Right renal cortex interstitium (tissue), 3 donors: ENCODE measurements around the gene KLHL40. TPM values are rescaled to one million over a fixed set of nuclear protein-coding genes. Genes with fewer than 3 reads are reported as not detected.

Experiments
- DNase-seq, 3 donors: peaks; one replicate each; pipeline ENCODE4 v3.0.0-alpha.2; 2013; ENCODE audit warnings: low read depth in 3 of 3, low spot score in 2 of 3
- polyA plus RNA-seq, 3 donors: library from polyadenylated mRNA; unstranded; fragments of 120-200 nt; gene quantifications; one replicate each; pipeline ENCODE4 v1.2.1, GENCODE V29; 2013; ENCODE audit not compliant: insufficient read length in 3 of 3

Gene KLHL40
- polyA plus RNA-seq, 3 donors: not detected

DNA sequence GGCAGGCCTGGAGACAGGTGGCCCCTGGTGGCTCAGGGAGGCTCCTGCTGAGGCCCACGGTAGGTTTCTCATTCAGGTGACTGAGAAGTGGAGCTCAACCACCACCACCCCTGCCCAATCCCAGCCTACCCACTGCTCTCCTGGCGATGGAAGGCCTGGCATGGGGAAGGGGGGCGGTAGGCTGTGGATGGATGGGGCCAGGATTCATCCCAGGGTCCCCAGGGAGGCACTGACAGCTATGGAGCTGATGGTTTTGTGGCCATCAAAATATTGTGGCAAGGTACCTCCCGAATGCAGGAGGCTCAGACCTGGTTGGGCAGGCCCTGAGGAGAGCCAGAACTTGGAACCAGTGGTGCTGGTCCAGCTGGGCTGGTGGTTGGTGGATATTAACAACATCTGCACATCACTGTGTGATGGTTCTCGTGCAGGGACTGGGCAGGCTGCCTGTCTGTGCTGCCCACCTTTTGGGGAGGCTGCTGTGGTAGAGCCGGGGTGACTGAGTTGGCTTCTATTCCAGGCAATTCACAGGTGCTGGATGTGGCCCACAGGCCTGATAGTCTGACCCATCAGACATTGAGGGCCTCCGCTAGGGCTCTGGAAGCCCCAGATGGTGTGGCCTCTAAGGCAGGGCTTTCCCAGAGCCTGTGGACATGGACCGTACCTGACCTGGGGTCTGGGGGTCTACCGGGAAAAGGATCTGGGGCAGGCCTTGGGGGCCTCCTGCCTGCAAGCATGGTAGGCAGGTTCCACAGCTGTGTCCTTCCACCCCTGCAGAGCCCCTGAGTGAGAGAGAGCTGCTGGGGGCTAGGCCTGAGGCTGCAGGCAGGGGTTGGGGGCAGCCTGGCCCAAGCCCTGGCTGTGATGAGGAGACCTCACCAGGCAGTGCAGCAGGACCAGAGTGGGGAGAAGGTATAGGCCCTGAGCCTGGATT is 28.4 kb upstream of the KLHL40 start:
- no peak for DNase-seq

DNA sequence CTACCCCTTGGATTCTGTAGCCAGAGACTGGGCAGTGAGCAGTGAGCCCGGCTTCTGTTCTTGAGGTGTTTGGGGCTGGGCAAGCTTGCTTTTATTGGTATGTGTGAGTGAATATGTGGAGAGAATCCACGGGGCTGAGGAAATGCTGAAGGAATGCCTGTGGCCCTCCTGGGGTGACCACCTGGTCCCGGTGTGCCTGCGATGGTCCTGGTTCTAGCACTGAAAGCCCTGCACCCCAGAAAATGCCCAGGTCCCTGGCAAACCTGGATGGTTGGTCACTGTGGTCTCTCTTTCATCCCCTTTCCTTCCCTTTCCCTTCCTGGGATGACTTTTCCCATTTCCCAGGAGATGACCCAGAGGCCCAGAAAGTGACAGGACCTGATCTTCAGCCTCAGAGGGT is 27.7 kb upstream of the KLHL40 start:
- no peak for DNase-seq

DNA sequence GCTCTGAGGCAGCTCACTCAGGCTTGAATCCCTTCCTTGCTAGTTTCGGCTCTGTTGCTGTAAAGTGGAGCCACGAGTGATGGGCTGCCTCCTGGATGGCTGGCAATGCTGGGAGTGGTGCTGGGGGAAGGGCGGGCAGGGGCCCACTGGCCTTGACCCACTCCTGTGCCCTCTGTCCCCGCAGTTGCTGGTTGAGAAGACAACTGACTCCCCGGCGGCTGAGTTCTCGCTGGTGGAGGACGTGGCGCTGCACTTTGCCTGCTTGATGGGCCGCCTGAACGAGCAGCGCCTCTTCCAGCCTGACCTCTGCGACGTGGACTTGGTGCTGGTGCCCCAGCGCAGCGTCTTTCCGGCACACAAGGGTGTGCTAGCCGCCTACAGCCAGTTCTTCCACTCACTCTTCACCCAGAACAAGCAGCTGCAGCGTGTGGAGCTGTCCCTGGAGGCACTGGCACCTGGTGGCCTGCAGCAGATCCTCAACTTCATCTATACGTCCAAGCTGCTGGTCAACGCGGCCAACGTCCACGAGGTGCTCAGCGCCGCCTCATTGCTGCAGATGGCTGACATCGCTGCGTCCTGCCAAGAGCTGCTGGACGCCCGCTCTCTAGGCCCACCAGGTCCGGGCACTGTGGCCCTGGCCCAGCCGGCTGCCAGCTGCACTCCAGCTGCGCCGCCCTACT is 27.1 kb upstream of the KLHL40 start:
- DNase-seq: no peak

DNA sequence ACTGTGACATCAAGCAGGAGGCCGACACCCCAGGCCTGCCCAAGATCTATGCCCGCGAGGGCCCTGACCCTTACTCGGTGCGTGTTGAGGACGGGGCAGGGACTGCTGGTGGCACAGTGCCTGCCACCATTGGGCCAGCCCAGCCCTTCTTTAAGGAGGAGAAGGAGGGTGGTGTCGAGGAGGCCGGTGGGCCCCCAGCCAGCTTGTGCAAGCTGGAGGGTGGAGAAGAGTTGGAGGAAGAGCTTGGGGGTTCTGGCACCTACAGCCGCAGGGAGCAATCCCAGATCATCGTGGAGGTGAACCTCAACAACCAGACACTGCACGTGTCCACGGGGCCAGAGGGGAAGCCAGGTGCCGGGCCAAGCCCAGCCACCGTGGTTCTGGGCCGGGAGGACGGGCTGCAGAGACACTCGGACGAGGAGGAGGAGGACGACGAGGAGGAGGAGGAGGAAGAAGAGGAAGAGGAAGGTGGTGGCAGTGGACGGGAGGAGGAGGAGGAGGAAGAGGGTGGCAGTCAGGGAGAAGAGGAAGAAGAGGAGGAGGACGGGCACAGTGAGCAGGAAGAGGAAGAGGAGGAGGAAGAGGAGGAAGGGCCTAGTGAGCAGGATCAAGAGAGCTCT is 26.5 kb upstream of the KLHL40 start:
- DNase-seq: no peak

DNA sequence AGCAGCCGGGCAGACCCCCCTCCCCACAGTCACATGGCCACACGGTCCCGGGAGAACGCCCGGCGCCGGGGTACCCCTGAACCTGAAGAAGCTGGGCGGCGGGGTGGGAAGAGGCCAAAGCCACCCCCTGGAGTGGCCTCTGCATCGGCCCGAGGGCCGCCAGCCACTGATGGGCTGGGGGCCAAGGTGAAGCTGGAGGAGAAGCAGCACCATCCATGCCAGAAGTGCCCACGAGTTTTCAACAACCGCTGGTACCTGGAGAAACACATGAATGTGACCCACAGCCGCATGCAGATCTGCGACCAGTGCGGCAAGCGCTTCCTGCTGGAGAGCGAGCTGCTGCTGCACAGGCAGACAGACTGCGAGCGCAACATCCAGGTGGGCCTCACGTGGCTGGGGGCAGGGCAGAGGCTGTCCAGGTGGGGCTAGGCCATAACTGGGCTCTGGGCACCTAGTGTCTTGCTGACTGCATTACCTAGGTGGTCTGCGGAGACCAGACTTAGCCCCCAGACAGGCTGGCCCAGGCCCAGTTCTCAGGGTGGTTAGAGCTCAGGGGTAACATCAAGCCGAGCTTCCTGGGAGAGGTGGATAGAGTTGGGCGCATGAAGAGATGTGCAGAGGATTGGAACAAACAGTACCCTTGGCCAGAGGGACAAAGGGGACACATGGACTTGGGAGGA is 25.7 kb upstream of the KLHL40 start:
- no peak for DNase-seq

DNA sequence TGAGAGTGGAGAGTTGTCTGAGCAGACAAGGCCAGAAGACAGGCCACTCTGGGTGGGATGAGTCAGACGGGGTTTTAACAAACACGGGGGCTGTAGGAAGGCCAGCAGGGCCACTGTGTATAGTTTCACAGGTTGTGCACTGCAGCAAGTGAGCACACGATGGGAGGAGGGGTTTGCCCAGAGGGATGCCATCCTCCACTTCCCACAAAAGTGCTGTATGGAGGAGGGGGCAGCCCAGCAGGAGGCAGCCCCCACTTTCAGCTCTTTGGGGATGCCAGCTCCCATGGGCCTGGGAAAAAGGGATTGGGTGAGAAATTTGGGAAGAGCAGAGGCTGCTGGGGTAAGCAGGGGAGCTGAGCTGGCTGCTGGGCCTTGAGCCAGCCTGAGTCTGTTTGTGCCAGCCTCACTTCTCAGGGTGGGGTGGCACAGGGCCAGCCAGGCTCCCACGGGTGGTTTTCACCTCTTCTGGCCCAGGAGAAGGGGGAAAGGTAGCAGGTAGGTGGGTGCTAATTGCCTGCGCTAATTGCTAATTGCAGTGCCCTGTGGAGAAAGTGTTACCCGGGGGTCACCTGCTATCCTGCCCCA is 25.1 kb upstream of the KLHL40 start:
- DNase-seq: no peak

DNA sequence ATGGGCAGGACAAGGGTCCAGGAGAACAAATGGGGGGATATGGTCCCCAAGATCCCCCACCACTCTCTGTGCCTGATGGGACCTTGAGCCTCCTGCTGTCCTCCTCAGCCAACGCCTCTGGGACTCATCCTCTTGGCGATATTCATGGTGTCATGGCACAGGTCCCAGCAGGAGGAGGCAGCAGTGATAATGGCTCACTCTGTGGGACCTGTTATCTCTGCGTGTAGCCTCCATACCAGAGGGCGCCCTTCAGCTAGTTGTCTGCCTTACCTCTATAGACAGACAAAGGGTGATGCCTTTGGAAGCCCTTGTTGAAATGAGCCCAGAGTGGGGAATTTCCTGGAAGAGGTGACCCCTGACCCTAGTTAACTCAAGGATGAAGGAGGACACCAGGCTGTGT is 24.4 kb upstream of the KLHL40 start:
- no peak for DNase-seq

DNA sequence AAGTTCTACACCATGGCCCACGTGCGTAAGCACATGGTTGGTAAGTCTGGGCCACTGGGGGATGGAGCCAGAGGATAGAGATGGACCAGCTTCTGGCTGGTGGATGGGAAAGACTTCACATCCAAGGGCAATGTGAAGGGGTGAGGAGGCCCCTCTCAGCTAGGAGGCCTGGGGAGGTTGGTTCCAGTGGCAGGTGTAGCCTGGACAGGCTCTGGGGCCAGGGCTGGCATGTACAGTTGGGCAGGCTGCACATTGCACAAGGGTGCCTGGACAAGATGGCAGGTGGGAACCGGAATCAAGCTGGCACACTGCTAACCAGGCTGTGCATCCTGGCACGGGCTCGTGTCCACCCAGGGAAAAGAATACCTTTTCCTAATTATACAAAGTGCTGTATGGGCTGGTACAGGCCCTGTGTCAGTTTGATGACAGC is 23.7 kb upstream of the KLHL40 start:
- no peak for DNase-seq

DNA sequence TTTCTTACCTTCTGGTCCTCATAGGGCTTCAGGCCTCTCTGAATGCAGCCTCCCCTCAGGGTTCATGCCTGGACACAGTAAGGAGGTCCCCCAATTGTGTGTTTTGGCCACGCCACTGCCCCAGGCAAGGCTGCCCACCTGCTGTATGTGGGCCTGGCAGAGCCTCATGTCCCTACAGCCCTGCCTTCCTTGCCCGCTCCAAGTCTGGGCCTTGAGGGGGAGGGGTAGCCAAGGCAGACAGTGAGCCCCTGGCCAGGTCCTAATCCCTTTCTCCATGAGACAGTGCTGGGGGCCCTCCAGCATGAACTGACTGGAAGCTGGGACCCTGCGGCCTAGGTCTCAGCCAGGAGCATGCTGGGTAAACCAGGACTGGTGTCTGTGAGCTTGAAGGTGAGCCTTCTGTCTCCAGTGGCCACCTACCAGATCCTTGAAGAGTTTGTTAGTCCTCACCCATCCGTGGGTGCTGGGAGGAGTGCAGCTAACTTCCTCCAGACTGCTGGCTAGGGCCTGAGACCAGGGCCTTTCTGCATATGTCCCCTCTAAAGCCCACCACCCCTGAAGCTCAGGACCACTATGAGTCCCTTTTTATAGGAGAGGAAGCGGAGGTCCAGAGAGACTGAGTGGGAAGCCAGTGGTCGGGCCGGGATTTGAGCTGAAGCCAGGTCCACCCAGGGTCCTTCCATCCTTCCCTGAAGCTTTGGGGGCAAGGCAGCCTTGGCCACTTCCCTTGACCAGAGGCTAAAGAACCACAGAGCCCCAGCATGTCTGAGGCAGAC is 23.1 kb upstream of the KLHL40 start:
- no peak for DNase-seq

DNA sequence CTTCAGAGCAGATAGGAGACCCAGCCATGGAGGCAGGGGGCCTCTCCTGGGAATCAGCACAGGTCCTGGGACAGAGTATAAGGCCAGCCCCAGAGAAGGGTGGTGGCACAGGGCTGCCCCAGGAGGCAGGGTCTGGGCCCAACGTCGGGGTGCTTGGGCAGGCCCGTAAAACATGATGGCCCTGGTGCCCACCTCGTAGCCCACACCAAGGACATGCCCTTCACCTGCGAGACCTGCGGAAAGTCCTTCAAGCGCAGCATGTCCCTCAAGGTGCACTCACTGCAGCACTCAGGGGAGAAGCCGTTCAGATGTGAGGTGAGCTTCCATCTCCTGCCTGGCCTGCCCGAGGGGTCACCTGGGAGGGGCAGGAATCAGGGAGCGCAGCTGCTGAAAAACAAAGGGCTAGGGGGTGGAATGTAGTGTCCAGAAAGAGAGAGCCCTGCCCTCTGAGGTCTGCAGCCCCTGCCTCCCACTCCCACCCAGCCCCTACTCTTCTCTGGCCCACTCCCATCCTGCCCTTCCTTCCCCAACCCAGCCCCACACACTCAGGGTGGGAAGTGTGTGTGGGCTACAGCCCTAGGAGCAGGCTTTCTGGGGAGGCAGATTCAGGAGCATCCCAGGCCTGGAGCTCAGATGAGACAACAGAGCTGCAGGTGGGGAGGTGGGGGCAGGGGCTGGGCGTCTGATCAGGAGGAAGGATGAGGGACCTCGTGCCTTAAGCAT is 22.4 kb upstream of the KLHL40 start:
- no peak for DNase-seq

DNA sequence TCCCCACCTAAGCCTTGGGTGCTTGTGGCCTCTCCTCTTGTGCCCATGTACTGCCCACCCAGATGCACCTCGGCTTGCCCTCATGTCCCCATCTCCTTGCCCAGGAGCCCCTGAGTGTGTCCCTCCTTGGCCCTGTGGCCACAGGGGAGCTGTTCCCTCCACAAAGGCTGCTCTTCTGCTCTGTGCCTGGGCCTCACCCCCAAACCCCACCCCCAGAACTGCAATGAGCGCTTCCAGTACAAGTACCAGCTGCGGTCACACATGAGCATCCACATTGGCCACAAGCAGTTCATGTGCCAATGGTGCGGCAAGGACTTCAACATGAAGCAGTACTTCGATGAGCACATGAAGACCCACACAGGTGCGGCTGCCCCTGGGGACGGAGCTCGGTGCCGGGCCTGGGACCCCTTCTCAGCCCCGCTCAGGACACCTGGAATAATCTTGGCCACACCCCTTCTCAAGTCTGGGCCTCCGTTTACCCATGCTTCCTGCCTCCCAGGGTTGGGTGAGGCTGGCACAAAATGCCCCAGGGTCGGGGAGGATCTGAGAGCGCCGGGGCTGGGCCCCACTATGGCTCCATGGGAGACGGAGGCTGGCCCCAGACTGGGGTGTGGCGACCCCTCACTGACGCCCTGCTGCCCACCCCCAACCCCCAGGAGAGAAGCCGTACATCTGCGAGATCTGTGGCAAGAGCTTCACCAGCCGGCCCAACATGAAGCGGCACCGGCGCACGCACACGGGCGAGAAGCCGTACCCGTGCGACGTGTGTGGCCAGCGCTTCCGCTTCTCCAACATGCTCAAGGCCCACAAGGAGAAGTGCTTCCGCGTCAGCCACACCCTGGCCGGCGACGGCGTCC is 21.5 kb upstream of the KLHL40 start:
- no peak for DNase-seq

DNA sequence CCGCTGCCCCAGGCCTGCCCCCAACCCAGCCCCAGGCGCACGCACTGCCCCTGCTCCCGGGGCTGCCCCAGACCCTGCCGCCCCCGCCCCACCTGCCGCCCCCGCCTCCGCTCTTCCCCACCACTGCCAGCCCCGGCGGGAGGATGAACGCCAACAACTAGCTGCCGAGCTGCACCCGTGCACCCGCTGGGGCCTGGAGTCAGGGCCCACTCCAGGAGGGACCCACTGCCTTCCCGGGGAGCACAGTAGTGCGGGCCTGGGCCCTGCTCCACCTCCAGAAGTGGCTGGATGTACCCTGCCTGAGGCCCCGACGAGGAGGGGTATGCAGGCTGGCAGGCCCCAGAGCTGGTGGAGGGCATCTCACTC is 20.9 kb upstream of the KLHL40 start:
- DNase-seq: no peak

DNA sequence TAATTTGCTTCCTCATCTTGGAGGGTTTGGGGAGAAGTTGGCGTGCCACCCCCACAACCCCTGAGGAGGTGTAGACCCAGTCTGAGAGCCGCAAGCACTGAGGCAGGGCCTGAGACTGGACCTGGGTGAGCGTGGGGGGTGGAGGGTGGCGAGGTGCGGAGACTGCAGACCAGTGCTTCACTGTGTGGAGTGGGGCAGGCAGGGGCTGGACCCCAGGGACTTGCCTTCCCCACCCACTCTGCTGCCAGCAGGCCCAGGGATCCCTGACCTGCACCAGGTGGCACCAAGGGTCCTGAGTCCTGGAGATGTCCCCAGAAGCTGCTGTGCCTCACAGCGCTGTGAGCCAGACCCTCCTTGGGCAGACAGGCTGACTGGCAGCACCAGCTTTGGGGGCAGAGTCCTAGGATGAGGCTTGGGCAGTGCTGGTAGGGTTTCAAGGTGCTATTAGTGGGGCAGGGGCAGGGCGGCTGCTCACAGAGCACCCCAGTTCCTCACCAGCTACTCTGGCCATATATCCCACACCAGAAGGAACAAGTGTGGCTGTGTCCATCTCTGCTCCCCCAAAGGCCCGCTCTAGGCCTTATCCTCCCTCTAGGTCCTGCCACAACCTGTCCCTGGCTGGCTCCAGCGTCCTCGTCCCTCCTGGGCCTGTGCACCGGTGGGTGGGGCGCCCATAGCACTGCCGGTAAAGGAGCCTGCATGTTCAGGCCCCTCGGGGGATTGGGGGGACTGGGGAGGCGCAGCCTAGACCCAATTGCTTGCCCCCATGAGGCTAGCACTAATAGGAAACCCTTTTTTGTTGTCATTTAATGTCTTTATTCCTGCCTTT is 20.1 kb upstream of the KLHL40 start:
- no peak for DNase-seq

DNA sequence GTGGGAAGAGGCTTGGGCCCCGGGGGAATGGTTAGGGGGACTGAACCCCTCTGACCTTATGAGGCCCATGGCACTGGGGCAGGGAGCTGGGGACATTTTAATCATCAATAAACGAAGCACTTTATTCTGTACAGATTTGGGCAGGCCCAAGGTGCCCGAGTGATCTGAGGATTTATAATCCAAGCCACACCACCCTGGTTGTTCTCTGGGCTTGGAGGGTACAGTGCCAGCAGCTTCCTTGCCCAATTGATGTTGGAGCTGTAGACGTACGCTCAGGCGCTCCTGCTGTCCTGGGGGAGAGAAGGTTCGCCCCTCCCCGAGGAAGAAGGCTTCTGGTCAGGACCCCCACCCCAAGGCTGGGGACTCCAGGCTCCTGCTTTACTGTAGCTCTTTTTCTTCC is 19.3 kb upstream of the KLHL40 start:
- DNase-seq: no peak

DNA sequence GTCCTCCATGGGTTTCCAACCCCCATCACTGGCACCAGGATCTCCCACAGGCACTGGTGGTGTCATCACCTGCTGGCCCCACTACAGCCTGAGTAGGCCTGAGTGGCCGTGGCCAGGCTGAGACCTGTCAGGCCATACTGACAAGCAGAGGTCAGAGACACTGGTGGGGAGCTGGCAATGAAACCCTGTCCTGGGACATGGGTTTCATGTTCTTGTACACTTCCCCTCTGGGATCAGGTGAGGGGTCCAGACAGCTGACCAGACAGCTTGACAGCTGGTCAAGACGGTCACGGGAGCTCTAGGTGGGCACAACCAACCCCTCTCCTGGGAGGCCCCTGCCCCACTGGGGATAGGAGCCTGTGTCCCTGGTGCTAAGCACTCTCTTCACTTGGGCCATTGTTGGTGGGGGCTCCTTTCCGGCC is 18.7 kb upstream of the KLHL40 start:
- no peak for DNase-seq

DNA sequence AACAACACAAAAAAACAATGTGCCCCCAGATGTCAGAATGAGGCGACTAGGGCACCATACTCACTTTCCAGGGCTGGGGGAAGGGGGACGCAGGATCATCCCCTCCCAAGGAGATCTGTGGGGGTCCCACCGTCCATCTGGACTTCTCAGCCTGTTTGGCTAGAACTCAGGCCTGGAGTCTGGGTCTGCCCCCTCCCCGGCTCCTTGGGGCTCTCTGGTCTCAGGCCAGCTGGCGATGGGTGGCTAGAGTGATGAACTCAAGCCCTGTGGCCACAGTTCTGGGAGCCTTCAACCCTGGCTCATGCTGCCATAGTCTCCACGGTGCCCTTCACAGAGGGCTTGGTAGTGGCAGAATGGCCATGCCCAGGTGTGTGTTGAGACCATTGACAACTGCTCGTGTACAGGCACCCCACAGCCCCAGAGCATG is 18.2 kb upstream of the KLHL40 start:
- no peak for DNase-seq
